GM21576 (cell line): ENCODE data around the gene ITPKA.

Source experiments
- ATAC-seq: cut with Tn5 transposase; IDR thresholded peaks from one replicate; pipeline ENCODE4 v1.9.1; 2021; ENCODE audit warnings: mild to moderate bottlenecking, moderate library complexity; ENCODE audit not compliant: unreplicated experiment

Gene ITPKA

GRCh38 chr15:41507820-41508290 lies 14.2 kb downstream of the ITPKA start:
- ATAC-seq: no peak

- ATAC-seq: no peak
Measured at GRCh38 chr15:41510728-41511127, 17.1 kb downstream of the ITPKA start.

- ATAC-seq: no peak
Measured at GRCh38 chr15:41511331-41511898, 17.7 kb downstream of the ITPKA start.

- no peak for ATAC-seq
Measured at GRCh38 chr15:41511899-41512369, 18.3 kb downstream of the ITPKA start.

- ATAC-seq: peak; percentile 8
Measured at GRCh38 chr15:41512512-41512939, 18.9 kb downstream of the ITPKA start.

- peak; percentile 43 for ATAC-seq
Measured at GRCh38 chr15:41512940-41513505, 19.3 kb downstream of the ITPKA start.

- ATAC-seq: no peak
Measured at GRCh38 chr15:41513506-41514227, 20.0 kb downstream of the ITPKA start, which contains the start of gene LTK. Gene LTK, minus strand, starts transcription at chr15:41513827. Its CDS starts 118 bp downstream, at chr15:41513709.

GRCh38 chr15:41517895-41518449 lies 24.3 kb downstream of the ITPKA start:
- no peak for ATAC-seq

- no peak for ATAC-seq
Measured at GRCh38 chr15:41520636-41521035, 27.0 kb downstream of the ITPKA start.

GRCh38 chr15:41521614-41522013 lies 27.9 kb downstream of the ITPKA start:
- ATAC-seq: no peak

- ATAC-seq: no peak
Measured at GRCh38 chr15:41523097-41523496, 29.4 kb downstream of the ITPKA start.

GRCh38 chr15:41530363-41530956 lies 36.8 kb downstream of the ITPKA start:
- no peak for ATAC-seq

- ATAC-seq: no peak
Measured at GRCh38 chr15:41535544-41535943, 41.9 kb downstream of the ITPKA start.

- no peak for ATAC-seq
Measured at GRCh38 chr15:41536866-41537265, 43.2 kb downstream of the ITPKA start.

GRCh38 chr15:41543521-41543870 lies 49.8 kb downstream of the ITPKA start:
- no peak for ATAC-seq

- ATAC-seq: no peak
Measured at GRCh38 chr15:41544650-41545015, 51.0 kb downstream of the ITPKA start.

GRCh38 chr15:41545218-41545617 lies 51.5 kb downstream of the ITPKA start:
- no peak for ATAC-seq

- ATAC-seq: no peak
Measured at GRCh38 chr15:41546851-41547786, 53.4 kb downstream of the ITPKA start.

- ATAC-seq: no peak
Measured at GRCh38 chr15:41550066-41550775, 56.5 kb downstream of the ITPKA start.
